Keratinocyte (primary cell): Measurements from ENCODE around the gene SH3PXD2A. TPM values are rescaled to one million over a fixed set of nuclear protein-coding genes. Genes with fewer than 3 reads are reported as not detected.

Experiments used
- DNase-seq: peaks from one replicate; pipeline ENCODE4 v3.0.0-alpha.2; 2011; ENCODE audit warnings: low read depth, missing footprints, low spot score
- FAIRE-seq: peaks from 2 replicates; lab custom pipeline; 2011; peaks lifted over from hg19 to GRCh38; lab: Jason Lieb, UNC
- H2AFZ ChIP-seq: 2 replicates; pipeline ENCODE4 v1.6.0; 2012; ENCODE audit warnings: low read length, control low read depth, inconsistent platforms; ENCODE audit not compliant: control insufficient read depth
- H3K27ac ChIP-seq: 2 replicates; pipeline ENCODE4 v1.5.1; 2011; ENCODE audit warnings: low read length; ENCODE audit not compliant: control insufficient read depth, insufficient read depth
- H3K27me3 ChIP-seq: 3 replicates; pipeline ENCODE4 v1.6.0; 2011; ENCODE audit warnings: low read length; ENCODE audit not compliant: control insufficient read depth, insufficient read depth; ENCODE audit errors: extremely low read depth
- H3K36me3 ChIP-seq, 2 experiments: 2 replicates in 1 of 2; 3 replicates in 1 of 2; pipeline ENCODE4 v1.5.1; 2011; ENCODE audit warnings: low read length in 2 of 2, mild to moderate bottlenecking in 1 of 2; ENCODE audit not compliant: control insufficient read depth in 2 of 2, insufficient read depth in 2 of 2; ENCODE audit errors: extremely low read depth in 1 of 2
- H3K4me1 ChIP-seq: 3 replicates; pipeline ENCODE4 v1.5.1; 2011; ENCODE audit warnings: low read length; ENCODE audit not compliant: control insufficient read depth, insufficient read depth; ENCODE audit errors: extremely low read depth
- H3K4me2 ChIP-seq: 3 replicates; pipeline ENCODE4 v1.6.0; 2011; ENCODE audit warnings: low read depth, low read length; ENCODE audit not compliant: control insufficient read depth, insufficient read depth; ENCODE audit errors: extremely low read depth
- H3K4me3 ChIP-seq, 3 experiments: fragments of 200-600 bp in 1 of 3; sonication (generic) in 1 of 3; 2 replicates in 2 of 3; 3 replicates in 1 of 3; pipeline ENCODE4 v1.5.1; 2011 to 2016; ENCODE audit warnings: low read length in 3 of 3, mild to moderate bottlenecking in 3 of 3, control low read depth in 2 of 3, inconsistent platforms in 1 of 3, low read depth in 1 of 3, mixed read lengths in 1 of 3, mixed run types in 1 of 3, moderate library complexity in 1 of 3; ENCODE audit not compliant: control insufficient read depth in 2 of 3, insufficient read depth in 2 of 3; ENCODE audit errors: extremely low read depth in 1 of 3
- H3K79me2 ChIP-seq: 2 replicates; pipeline ENCODE4 v1.6.0; 2012; ENCODE audit warnings: low read length; ENCODE audit not compliant: control insufficient read depth, insufficient read depth
- H3K9ac ChIP-seq: 3 replicates; pipeline ENCODE4 v1.6.0; 2011; ENCODE audit warnings: low read length; ENCODE audit not compliant: control insufficient read depth, insufficient read depth; ENCODE audit errors: extremely low read depth
- H3K9me1 ChIP-seq: 3 replicates; pipeline ENCODE4 v1.6.0; 2011; ENCODE audit warnings: low read length; ENCODE audit not compliant: control insufficient read depth, insufficient read depth; ENCODE audit errors: extremely low read depth
- H3K9me3 ChIP-seq: 2 replicates; pipeline ENCODE4 v1.5.1; 2012; ENCODE audit warnings: low read depth, low read length; ENCODE audit not compliant: control insufficient read depth
- H4K20me1 ChIP-seq: 3 replicates; pipeline ENCODE4 v1.6.0; 2011; ENCODE audit warnings: low read length; ENCODE audit not compliant: control insufficient read depth, insufficient read depth; ENCODE audit errors: extremely low read depth
- EZH2 ChIP-seq: IDR thresholded peaks from one replicate; pipeline ENCODE4 v1.6.1; 2012; ENCODE audit warnings: inconsistent platforms, mild to moderate bottlenecking, low read length, moderate library complexity
- dilution Hi-C: fragments of 300-500 bp; cut with MboI; formaldehyde crosslinking; loops from one replicate; pipeline ENCODE4 v1.7.0; 2020; ENCODE audit warnings: low sequenced_read_pairs; ENCODE audit not compliant: extremely low pct_ligation_motif_present
- polyA plus RNA-seq, 5 experiments: library from polyadenylated mRNA; depleted of rRNA in 3 of 5; stranded (reverse) in 3 of 5; stranded (forward) in 1 of 5; unstranded in 1 of 5; fragments of >200 nt; gene quantifications; 1 replicate in 1 of 5; 2 replicates in 3 of 5; 3 replicates in 1 of 5; pipeline versions ENCODE4 v1.2.1 to v1.2.3, GENCODE V29; 2011 to 2012; ENCODE audit warnings: missing spikeins in 2 of 5, low read depth in 1 of 5, low replicate concordance in 1 of 5
- TF ChIP-seq, protein P1 (sequence below), 3 experiments: IDR thresholded peaks in 1 of 3; conservative IDR thresholded peaks in 1 of 3; optimal IDR thresholded peaks in 1 of 3; 2 replicates in 2 of 3; 3 replicates in 1 of 3; pipeline versions ENCODE3 to v1.5.1; 2011; ENCODE audit warnings: low read length in 3 of 3, mild to moderate bottlenecking in 3 of 3, moderate library complexity in 2 of 3, control low read depth in 1 of 3, inconsistent platforms in 1 of 3; ENCODE audit not compliant: insufficient read depth in 2 of 3; ENCODE audit errors: extremely low read depth in 1 of 3

SH3PXD2A gene
- polyA plus RNA-seq, 1 donor (not counting 4 experiments of a cell fraction or from before 2014, with no cell fraction given), result 33.9 TPM

DNA sequence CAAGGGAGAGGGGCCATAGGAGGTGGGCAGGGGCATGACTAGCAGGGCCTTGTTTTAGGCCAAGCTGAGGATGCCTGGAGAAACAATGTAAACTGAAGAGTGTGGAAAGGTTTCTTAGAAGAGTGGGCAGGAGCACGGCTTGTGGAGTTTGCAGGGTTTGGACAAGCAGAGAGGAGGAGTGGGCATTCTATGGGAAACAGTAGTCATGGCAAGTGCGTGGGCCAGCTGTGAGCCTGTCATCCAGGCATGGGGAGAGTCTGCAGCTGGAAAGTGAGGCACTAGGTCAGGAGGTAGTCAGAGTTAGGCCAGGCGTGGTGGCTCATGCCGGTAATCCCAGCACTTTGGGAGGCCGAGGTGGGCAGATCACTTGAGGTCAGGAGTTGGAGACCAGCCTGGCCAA lies 130.1 kb downstream of the SH3PXD2A start:
- no peaks in the 10 kb centered on the region for H3K27me3 ChIP-seq
- H3K9me3 ChIP-seq, result no peaks in the 10 kb centered on the region
- no peaks in the 10 kb centered on the region for H4K20me1 ChIP-seq
- H3K36me3 ChIP-seq, result peaks cover 51 to 76% of the 10 kb centered on the region in 2 experiments
- peaks cover 7% of the 10 kb centered on the region for H3K4me1 ChIP-seq
- FAIRE-seq (no peak), DNase-seq (no peak)
- TF ChIP-seq EZH2, result no peak
- TF ChIP-seq, protein P1, sequence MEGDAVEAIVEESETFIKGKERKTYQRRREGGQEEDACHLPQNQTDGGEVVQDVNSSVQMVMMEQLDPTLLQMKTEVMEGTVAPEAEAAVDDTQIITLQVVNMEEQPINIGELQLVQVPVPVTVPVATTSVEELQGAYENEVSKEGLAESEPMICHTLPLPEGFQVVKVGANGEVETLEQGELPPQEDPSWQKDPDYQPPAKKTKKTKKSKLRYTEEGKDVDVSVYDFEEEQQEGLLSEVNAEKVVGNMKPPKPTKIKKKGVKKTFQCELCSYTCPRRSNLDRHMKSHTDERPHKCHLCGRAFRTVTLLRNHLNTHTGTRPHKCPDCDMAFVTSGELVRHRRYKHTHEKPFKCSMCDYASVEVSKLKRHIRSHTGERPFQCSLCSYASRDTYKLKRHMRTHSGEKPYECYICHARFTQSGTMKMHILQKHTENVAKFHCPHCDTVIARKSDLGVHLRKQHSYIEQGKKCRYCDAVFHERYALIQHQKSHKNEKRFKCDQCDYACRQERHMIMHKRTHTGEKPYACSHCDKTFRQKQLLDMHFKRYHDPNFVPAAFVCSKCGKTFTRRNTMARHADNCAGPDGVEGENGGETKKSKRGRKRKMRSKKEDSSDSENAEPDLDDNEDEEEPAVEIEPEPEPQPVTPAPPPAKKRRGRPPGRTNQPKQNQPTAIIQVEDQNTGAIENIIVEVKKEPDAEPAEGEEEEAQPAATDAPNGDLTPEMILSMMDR (optimal IDR thresholded peaks at IDR 0.05 in 1 of 3, IDR thresholded peaks at IDR 0.05 in 1 of 3, conservative IDR thresholded peaks at IDR 0.05 in 1 of 3; ENCODE audit: extremely low read depth in 1 of 3, insufficient read depth in 2 of 3, low read length in 3 of 3), result no peak
- peaks cover 3% of the 10 kb centered on the region for H3K9me1 ChIP-seq
- no peak overlapping the region for H3K9ac ChIP-seq
- H3K4me2 ChIP-seq, result no peak overlapping the region
- peaks cover 67% of the 10 kb centered on the region for H3K79me2 ChIP-seq
- H3K27ac ChIP-seq, result no peak overlapping the region
- H2AFZ ChIP-seq, result no peak overlapping the region
- no peak overlapping the region for H3K4me3 ChIP-seq
- dilution Hi-C loops, result no loop called here

DNA sequence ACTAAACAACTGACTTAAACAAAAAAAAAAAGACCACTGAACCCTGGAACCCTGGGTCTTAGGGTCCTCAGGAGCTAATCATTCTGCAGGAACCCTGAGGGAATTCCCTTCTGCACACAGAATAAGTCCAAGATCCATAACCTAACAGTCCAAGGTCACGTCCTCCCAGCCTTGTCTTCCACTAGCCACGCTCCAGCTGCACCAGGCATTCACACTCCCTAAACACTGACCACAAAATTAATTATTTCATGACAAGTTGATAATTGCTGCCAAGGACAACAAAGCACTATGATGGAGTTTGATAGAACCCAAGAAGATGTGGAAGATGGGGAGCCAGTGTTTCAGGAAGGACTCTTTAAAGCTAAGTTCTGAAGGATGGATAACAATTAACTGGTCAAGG lies 130.6 kb downstream of the SH3PXD2A start:
- Histone ChIP-seq H3K4me3 (no peak overlapping the region), H3K9me1 (peaks cover 3% of the 10 kb centered on the region), H3K36me3 (peaks cover 53 to 77% of the 10 kb centered on the region in 2 experiments), H3K27me3 (no peaks in the 10 kb centered on the region), H3K27ac (no peak overlapping the region), H3K9ac (no peak overlapping the region), H3K4me1 (peaks cover 7% of the 10 kb centered on the region), H3K9me3 (no peaks in the 10 kb centered on the region), H4K20me1 (no peaks in the 10 kb centered on the region), H3K79me2 (peaks cover 68% of the 10 kb centered on the region), H2AFZ (no peak overlapping the region), H3K4me2 (no peak overlapping the region)
- no peak for DNase-seq
- FAIRE-seq, result no peak
- TF ChIP-seq, protein P1 (optimal IDR thresholded peaks at IDR 0.05 in 1 of 3, IDR thresholded peaks at IDR 0.05 in 1 of 3, conservative IDR thresholded peaks at IDR 0.05 in 1 of 3; ENCODE audit: extremely low read depth in 1 of 3, insufficient read depth in 2 of 3, low read length in 3 of 3), result no peak
- TF ChIP-seq EZH2, result no peak
- dilution Hi-C loops, result no loop called here
